ENCODE measurements around the gene FRK.
"Not testable (repeated sequence)": the region's sequence is repeated elsewhere in the genome, so short reads cannot be mapped to it uniquely, and the experiment has no call there.

The FRK gene

DNA sequence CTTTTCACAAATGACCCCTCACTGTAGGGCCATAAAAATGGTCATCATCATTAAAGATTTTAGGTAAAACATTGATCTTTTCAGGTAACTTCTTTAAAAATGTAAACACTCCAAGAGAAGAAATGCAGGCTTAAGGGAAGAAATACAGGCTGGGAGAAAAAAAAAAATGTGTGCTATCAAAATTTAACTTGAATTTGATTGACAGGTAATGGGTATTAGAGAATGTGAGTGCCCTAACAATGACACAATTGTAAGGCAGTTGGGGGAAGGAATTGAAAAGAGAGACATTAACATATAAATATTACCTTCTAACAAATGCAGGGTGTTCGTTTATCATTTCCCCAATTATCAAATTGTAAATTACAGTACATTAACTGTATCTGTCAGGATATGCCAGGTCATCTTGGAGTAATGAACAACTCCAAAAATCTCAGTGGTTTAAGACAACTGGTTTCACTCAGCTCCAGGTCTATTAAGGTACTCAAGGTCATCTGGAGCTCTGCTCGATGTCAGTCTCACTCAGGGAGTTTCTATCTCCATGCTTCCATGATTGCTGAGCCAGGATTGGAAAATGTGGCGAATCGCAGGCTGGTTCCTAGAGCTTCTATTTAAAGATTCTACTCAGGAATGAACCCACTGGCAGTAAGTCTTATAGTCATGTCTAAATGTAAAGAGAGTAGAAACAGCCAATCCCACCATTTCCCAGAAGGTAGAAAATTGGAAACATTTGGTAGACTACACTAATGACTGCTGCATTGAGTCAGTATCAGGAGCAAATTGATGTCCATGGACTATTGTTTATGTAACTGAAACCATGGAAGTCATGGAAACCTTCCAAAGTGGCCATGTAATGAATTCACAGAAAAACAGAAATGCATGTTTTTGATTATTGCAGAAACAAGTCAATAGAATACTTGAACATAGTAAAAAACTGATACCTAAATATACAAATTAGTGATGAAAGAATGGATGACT is 55.6 kb downstream of the FRK start:
- DNase-seq (ENCODE audit: low spot score): no peak

DNA sequence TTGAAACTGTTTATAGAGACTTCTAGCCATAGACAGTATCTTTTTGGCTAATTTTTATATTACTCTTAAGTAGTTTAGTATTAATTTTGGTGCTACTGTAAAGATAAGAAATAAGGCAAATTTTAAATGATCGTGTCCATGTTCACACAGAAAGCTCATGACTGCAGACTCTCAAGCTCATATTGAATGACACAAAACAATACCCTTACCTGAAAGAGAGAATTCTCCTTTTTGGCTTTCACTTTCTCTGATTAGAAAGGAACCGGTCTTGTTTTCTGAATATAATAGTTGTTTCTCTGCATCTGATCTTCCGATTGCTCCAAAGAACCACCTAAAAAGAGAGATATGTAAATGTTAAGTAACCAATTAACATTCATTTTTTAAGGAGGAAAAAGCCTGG is 57.0 kb downstream of the FRK start:
- DNase-seq (ENCODE audit: low spot score): no peak

DNA sequence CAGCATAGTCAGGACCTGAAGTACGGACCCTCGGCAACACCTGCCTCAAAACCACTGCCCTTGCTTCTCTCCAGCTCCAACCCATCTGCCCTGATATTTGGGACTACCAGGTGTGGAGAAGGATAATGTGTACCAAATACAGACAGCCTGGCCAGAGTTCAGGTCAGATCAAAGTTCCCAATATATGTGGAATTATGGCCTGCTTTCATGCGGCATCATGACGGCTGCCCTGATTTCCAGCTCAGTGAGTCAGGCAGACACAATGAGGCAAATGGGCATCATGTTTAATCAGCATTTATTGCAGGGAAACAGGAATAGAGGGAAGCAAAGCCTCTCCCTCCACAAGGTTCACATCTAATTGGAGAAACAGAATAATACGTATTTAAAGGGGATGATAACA is 57.9 kb downstream of the FRK start:
- no peak for DNase-seq (ENCODE audit: low spot score)

DNA sequence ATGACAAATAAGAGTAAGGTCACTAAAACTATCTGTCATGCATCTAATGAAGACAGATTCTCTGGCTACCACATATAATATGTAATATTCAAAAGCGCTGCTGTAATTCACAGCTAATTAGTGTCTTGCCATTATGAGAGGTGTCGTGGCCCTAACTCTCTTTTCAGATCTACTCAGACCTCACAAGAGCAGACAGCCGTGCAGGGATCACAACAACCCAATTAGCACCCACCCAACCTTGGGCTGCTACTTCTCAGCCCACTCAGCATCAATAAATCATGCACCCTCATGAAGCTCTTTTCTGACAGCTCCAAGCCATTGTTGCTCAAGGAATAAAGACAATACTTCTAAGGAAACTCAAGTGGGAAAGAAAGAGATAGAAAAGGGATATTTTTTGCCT is 61.5 kb downstream of the FRK start:
- no peak for DNase-seq (ENCODE audit: low spot score)

DNA sequence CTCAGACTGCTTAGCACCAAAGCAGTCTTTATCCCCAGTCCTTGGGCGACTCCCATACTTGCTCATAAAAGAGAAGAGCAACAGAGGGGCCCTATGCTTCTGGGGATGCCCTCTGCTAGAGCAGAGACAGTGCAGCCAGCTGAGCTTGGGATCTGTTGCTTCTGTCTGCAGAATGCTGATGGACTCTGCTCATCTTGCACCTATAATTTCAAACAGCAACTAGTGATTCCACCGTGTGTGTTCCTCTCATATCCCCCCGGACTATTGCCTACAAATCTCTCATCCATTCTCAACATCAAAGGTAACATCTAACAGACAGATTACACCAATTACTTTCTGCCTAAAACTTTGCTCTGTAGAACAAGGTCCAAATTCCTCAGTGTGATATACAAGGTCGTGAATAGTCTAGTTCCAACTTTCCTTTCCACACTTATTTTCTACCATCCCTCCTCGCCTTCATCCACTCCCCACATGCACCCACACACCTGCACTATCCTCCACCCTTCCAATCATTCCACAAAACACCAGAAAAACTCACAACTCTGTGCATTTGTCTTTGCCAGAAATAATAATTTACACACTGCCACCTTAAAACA is 62.6 kb downstream of the FRK start:
- DNase-seq (ENCODE audit: low spot score): no peak

DNA sequence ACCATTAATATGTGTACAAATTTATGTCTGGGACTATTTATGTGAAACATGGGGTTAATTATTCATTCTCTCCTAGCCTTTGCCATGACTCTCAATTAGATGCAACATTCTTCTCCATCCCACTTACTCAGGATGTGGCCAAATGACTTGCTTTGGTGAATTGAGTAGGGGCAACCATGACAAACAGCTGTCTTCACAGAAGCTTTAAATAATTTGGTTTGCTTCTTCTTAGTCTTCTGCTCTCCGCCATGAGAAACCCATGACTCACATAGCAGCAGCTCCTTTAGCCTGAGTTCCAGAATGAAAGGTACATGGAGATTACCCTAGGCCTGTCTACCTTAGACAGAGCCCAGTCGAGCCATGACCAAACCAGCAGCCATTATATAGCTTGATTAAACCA is 74.7 kb downstream of the FRK start:
- no peak for DNase-seq (ENCODE audit: low spot score)

DNA sequence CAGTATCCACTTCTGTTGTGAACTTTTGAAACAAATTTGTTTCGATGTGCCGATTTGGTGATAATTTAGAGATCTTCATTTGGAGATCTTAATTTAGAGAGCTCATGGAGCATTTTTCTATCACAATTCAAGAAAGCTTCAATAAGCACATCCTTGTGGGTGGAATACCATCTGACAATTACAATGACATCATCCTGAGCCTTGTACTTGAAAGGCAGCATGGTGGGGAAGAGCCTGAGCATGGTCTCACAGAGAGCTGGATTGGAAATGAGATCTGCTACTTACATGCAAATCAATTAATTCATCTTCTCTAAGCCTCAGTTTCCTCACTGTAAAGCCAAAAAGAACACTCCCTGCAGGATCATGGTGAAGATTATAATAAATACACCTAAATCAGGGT is 75.9 kb downstream of the FRK start:
- DNase-seq (ENCODE audit: low spot score): no peak

DNA sequence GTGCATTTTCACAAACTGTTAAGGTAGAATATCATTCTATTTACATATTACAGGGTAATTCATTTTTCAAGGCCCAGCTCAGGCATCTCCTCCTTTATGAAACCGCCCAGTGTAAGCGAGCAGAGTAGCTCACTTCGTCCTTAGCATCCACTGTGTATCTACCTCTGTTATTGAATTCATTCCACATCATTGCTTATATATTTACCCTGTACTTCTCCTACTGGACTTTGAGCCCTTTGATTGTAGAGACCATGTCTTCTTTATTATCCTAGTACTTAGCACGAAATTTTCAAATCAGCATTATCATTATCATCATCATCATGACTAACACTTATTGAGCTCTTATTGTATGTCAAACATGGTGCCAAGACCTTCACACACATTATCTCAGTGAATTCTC is 76.7 kb downstream of the FRK start:
- DNase-seq (ENCODE audit: low spot score): no peak

DNA sequence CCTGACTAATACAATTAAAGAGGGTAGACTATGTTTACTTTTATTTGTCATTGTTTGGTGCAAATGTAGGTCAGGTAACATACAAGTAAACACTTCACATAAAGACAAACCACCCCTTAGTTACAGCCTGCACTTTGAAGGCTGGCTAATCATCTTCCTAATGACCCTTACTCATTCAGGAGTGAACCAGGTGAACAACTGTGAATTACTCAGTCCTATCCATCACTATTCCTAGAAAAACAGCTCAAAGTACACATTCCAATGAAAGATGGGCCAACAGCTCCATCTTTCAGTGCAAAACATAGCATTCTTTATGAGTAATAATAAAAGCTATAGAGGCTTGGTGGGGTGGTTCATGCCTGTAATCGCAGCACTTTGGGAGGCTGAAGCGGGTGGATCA is 78.2 kb downstream of the FRK start:
- no peak for DNase-seq (ENCODE audit: low spot score)

DNA sequence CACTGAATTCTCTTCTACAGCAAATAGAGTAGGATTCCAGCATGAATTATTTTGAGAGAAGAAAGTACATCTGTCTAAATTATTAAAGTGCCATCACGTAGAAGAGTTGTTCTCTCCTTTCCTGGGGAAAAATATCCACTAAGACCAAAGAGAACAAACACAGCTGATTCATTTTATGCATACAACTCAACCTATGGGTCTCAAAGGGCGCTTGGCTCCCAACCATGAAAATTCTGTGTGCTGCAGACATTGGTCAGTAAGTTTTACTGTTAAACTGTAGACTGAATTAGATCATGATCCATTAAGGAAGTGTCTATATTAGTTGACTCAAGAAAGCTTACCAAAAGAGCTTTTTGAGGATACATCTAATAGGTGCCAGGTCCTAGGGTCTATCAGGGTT is 83.5 kb downstream of the FRK start:
- no peak for DNase-seq (ENCODE audit: low spot score)

DNA sequence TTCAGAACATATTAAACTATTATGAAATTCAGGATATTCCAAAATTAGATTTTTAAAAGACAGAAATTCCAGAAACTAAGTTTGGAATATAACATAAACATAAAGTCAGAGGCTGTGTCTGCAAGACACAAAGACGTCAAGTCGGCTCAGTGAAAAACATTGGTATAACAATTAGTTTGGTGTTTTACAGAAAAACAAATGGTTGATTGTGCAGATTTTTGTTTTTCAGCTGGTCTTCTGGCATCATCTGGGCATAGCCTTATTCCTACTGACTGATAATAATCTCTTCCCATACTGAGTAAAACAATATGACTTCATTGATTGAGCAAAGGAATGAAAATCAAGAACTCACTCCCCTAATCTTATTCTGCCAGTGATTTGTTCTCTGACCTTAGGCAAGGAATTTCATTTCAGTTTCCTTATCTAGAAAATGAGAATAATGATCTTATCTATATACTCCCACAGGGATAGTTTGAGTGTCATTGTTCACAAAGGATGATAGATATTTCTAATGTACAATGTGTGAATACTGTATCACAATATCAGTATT is 84.3 kb downstream of the FRK start:
- DNase-seq (ENCODE audit: low spot score): no peak

DNA sequence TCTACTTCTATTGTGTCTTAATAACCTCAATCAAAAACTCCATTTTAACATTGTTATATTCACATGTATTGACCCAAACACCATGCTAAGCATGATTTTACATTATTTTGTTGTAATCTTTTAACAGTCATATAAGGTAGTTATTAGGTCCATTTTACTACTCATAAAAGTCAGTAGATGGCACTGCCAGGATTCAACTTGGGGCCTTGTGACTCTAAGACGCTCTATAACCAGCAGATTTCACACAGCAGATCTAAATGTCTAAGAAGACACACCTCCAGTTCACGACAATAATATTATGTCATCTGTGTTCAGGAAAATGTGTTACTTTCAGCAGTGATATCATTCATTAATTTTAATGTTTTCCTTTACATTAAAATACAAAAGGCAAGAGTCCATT is 88.0 kb downstream of the FRK start:
- no peak for DNase-seq (ENCODE audit: low spot score)

DNA sequence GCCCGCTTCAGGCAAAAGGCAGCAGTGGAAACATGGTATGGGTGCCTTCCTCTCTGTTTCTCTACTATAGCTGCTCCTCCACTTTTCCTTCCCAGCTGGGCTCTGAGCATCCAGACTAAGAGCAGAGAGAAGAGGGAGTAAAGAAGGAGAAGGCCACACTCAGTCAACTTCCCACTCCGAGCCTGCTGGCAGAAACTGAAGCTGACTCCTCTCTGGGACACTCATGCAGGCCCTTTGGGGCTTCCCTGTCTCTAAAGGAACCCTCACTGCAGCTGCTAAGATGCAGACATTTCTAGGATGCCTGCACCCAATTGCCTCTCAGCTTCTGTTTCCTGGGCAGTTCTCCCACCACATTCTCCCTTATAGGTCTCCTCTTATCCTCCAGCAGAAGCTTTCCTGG is 88.9 kb downstream of the FRK start:
- no peak for DNase-seq (ENCODE audit: low spot score)

DNA sequence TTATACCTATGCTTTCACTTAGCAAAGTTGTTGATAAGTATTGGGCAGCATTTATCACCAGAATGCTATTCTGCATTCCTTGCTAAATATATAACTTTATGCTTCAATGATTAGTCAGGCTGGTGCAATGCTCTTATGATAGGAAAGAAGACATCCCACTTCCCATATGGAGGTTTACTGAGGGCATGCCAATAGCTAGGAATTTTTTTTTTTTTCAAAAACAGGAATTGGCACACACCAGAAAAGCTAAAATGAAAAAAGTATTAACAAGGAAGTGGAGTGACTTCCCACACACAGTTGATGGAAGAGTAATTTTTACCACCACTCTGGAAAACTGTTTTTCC is 90.8 kb downstream of the FRK start:
- DNase-seq (ENCODE audit: low spot score): no peak

DNA sequence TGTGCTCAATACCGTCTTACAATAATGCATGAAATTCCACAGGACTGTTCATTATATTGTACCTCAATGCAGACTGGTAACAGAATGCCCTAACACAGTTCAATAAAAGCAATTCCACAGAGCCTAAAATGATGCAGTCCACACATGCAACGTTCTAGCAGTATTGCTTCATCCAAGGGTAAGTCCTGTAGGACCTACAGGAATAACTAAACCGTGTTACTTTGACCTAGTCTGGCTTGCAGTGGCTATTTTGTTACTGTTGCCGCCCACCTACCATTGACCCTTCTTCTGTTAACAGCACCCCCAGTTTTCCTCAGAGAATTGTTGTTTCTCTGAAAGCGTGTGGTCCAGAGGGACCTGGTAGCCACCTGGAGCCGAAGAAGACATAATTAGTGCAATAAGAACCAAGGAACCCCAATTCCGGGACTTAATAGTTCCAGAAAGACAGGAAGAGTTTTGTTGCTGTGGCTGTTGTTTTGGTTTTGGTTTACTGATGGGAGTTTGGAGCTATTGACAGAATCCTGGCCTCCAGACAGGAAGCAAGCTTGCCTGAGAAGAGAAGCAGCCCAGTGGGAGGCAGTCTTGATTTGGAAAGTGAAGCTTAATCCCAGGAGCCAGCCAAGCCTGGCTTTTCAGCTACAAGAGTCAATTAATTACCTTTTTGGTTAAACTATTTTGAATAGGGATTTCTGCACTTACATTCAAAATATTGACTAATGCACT is 91.3 kb downstream of the FRK start:
- DNase-seq (ENCODE audit: low spot score): no peak

DNA sequence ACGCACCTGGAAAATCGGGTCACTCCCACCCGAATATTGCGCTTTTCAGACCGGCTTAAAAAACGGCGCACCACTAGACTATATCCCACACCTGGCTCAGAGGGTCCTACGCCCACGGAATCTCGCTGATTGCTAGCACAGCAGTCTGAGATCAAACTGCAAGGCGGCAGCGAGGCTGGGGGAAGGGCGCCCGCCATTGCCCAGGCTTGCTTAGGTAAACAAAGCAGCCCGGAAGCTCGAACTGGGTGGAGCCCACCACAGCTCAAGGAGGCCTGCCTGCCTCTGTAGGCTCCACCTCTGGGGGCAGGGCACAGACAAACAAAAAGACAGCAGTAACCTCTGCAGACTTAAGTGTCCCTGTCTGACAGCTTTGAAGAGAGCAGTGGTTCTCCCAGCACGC is 100.4 kb downstream of the FRK start:
- not testable (repeated sequence) for DNase-seq (ENCODE audit: low spot score)

DNA sequence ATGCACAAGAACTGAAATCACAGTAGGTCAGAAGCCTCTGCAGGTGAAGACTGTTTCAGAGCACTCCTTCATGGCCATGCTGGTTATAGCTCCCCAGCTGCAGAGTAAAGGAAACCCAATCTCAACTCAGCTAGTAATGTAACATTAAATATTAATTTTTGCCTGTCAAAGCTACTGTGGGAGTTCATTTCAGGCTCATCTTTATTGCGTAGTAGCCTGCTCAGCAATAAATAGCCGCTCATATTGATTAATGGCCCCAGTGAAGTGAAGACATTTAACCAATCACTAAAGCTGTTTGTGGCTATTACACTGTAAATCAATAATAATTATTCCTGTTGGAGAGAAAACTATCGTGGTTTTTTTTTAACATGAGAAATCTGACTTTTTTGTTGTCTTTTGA is 101.7 kb downstream of the FRK start:
- no peak for DNase-seq (ENCODE audit: low spot score)

DNA sequence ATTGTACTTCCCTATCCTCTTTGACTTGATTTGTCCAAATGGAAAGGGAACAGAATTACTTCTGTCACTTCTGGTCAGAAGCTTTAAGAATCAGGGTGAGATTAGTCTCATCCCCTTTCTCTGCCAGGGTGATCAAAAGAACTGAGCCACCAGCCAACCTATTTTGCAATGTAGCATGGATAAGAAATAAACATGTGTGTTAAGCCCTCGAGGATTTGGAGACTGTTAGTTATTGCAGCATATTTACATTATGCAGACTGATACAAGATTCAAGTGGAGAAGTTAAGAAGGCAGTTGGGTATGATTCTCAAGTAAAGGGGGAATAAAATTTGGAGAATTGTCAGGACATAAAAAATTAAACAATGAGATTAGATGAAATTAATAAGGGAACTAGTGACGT is 106.0 kb downstream of the FRK start:
- DNase-seq (ENCODE audit: low spot score): no peak

DNA sequence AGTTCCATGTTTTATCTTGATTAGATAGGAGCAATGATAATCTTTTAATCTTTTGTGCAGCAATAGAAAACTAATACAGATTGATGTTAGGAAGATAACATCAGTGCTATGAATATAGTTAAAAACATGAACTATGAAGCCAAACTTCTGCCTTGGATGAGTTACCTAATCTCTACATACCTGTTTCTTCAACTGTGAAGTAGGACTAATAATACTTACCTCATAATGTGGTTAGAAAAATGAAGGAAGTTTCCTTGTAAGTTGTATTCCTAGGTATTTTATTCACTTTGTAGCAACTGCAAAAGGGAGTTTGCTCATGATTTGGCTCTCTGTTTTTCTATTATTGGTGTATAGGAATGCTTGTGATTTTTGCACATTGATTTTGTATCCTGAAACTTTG is 111.9 kb downstream of the FRK start:
- no peak for DNase-seq (ENCODE audit: low spot score)

DNA sequence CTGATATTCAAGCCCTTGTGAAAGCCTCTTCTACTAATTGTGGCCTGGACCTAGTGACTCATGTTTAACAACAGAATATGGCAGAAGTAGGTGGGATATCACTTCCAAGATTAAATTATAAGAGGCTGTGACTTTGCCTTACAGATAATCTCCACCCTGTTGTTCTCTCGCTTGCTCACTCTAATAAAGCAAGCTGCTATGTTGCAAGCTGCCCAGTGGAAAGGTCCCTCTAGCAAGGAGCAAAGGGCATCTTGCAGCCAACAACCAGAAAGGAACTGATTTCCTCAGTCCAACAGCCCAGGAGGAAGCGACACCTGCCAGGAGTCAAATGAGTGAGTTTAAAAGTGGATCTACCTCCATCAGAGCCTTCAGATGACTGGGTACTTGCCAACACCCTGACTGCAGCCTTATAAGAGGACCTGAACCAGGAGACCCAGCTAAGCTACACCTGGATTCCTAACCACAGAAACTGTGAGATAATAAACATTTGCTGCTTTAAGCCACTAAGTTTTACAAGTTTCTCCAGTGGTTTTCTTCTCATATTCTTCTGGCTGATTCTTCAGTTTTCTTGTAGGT is 112.6 kb downstream of the FRK start:
- no peak for DNase-seq (ENCODE audit: low spot score)

DNA sequence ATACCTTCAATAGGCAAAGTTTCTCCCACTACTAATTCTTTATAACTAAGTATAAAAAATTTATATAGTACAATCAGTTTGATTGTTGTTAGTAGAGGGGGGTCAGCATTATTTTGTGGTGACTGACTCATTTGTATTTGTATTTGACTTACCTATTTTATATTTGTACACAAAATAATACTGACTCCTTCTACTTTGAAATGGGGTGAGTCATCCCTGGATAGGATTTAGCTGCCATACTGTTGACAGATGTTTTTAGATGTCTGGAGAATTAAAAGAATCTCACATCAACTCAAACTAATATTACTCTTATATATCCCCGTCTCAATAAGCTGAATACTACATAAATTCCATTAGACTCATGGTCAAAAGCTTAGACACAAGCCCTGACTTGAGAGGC is 114.9 kb downstream of the FRK start:
- no peak for DNase-seq (ENCODE audit: low spot score)

DNA sequence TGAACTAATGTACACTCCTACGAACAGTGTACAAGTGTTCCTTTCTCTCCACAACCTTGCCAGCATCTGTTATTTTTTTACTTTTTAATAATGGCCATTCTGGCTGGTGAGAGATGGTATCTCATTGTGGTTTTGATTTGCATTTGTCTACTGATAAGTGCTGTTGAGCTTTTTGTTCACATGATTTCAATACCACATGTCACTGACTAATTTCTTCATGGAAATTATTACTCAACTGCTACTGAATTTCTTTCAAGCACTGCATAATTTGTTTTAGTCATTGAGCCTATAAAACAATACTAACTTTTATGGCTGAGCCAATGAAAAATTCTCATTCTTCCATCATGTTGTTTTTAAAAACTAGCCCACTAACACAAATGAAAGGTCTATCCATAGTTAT is 115.4 kb downstream of the FRK start:
- no peak for DNase-seq (ENCODE audit: low spot score)

DNA sequence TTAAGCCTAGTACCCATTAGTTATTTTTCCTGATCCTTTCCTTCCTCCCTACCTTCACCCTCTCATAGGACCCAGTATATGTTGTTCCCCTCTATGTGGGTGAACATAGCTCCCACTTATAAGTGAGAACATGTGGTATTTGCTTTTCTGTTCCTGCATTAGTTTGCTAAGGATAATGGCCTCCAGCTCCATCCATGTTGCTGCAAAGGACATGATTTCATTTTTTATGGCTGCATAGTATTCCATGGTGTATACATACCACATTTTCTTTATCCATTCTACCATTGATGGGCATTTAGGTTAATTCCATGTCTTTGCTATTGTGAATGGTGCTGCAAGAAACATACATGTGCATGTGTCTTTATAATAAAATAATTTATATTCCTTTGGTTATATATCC is 115.9 kb downstream of the FRK start:
- not testable (repeated sequence) for DNase-seq (ENCODE audit: low spot score)

All from cerebellar cortex (tissue), 1 donor.